Liver (tissue), 9 donors: ENCODE measurements around the gene MAGEF1. TPM values are rescaled to one million over a fixed set of nuclear protein-coding genes. Genes with fewer than 3 reads are reported as not detected.

ENCODE experiments used
- DNase-seq: peaks from one replicate; pipeline ENCODE4 v3.0.0-alpha.2; 2017; ENCODE audit warnings: low spot score
- H3K27ac ChIP-seq, 2 donors: one replicate each; pipeline ENCODE4 v1.7.0; 2013; ENCODE audit warnings: inconsistent platforms in 2 of 2, low read length in 2 of 2, control low read depth in 1 of 2, low read depth in 1 of 2, mild to moderate bottlenecking in 1 of 2
- H3K27me3 ChIP-seq, 4 donors: one replicate each; pipeline versions ENCODE4 v1.6.1 to v1.7.0; 2013; ENCODE audit warnings: low read length in 3 of 4, inconsistent platforms in 1 of 4, mild to moderate bottlenecking in 1 of 4, moderate library complexity in 1 of 4; ENCODE audit not compliant: control insufficient read depth in 4 of 4, insufficient read depth in 4 of 4
- H3K36me3 ChIP-seq, 4 donors: one replicate each; pipeline versions ENCODE4 v1.6.1 to v1.7.0; 2013; ENCODE audit warnings: low read length in 3 of 4, mild to moderate bottlenecking in 3 of 4, low read depth in 1 of 4, moderate library complexity in 1 of 4; ENCODE audit not compliant: control insufficient read depth in 4 of 4, insufficient read depth in 3 of 4
- H3K4me1 ChIP-seq, 4 donors: one replicate each; pipeline versions ENCODE4 v1.6.1 to v1.7.0; 2013; ENCODE audit warnings: low read length in 3 of 4, mild to moderate bottlenecking in 3 of 4, moderate library complexity in 1 of 4; ENCODE audit not compliant: control insufficient read depth in 4 of 4, insufficient read depth in 4 of 4
- H3K4me3 ChIP-seq, 3 donors: one replicate each; pipeline versions ENCODE4 v1.6.1 to v1.7.0; 2013; ENCODE audit warnings: low read length in 3 of 3, control low read depth in 1 of 3, low read depth in 1 of 3, mild to moderate bottlenecking in 1 of 3
- H3K9ac ChIP-seq, 2 donors: one replicate each; pipeline ENCODE4 v1.7.0; 2013; ENCODE audit warnings: low read length in 2 of 2, mild to moderate bottlenecking in 2 of 2, moderate library complexity in 2 of 2, control low read depth in 1 of 2, low read depth in 1 of 2
- H3K9me3 ChIP-seq, 4 donors: one replicate each; pipeline versions ENCODE4 v1.6.1 to v1.7.0; 2013; ENCODE audit warnings: low read length in 3 of 4; ENCODE audit not compliant: control insufficient read depth in 4 of 4
- EGR1 ChIP-seq, 2 donors: IDR thresholded peaks; 2 replicates each; pipeline ENCODE4 v1.6.1; 2016 to 2018; ENCODE audit warnings: antibody characterized with exemption in 2 of 2, low read depth in 2 of 2
- FOXA1 ChIP-seq: IDR thresholded peaks from 2 replicates; pipeline ENCODE4 v1.6.1; 2016; ENCODE audit warnings: antibody characterized with exemption
- FOXA2 ChIP-seq: IDR thresholded peaks from 2 replicates; pipeline ENCODE4 v1.6.1; 2016; ENCODE audit warnings: antibody characterized with exemption
- GABPA ChIP-seq, 2 donors: IDR thresholded peaks in 1 of 2; conservative IDR thresholded peaks in 1 of 2; 2 replicates each; pipeline ENCODE4 v1.6.1; 2016; ENCODE audit warnings: antibody characterized with exemption in 2 of 2, mild to moderate bottlenecking in 1 of 2, moderate library complexity in 1 of 2
- HNF4A ChIP-seq, 2 donors: conservative IDR thresholded peaks; 2 replicates each; pipeline ENCODE4 v1.6.1; 2016; ENCODE audit warnings: antibody characterized with exemption in 2 of 2, mild to moderate bottlenecking in 2 of 2
- HNF4G ChIP-seq: IDR thresholded peaks from 2 replicates; pipeline ENCODE4 v1.6.1; 2016; ENCODE audit warnings: antibody characterized with exemption
- JUND ChIP-seq, 2 donors: IDR thresholded peaks; 2 replicates each; pipeline ENCODE4 v1.6.1; 2016; ENCODE audit warnings: antibody characterized with exemption in 2 of 2
- NR2F2 ChIP-seq: IDR thresholded peaks from 2 replicates; pipeline ENCODE4 v1.6.1; 2016; ENCODE audit warnings: antibody characterized with exemption
- RAD21 ChIP-seq, 2 donors: IDR thresholded peaks; 2 replicates each; pipeline ENCODE4 v1.6.1; 2016; ENCODE audit warnings: antibody characterized with exemption in 2 of 2, mild to moderate bottlenecking in 2 of 2
- RXRA ChIP-seq, 2 donors: IDR thresholded peaks; 2 replicates each; pipeline ENCODE4 v1.6.1; 2017 to 2018; ENCODE audit warnings: antibody characterized with exemption in 2 of 2, mild to moderate bottlenecking in 1 of 2
- SP1 ChIP-seq: IDR thresholded peaks from 2 replicates; pipeline ENCODE4 v1.6.1; 2018; ENCODE audit warnings: antibody characterized with exemption, mild to moderate bottlenecking
- TAF1 ChIP-seq: conservative IDR thresholded peaks from 2 replicates; pipeline ENCODE4 v1.6.1; 2016; ENCODE audit warnings: antibody characterized with exemption, mild to moderate bottlenecking
- YY1 ChIP-seq: IDR thresholded peaks from 2 replicates; pipeline ENCODE4 v1.6.1; 2016; ENCODE audit warnings: antibody characterized with exemption, mild to moderate bottlenecking
- WGBS: extraction: QIAGEN DNeasy Blood & Tissue Kit; methylation state at CpG from one replicate; pipeline ENCODE4 v1.1.7; 2013; 5-methylcytosine and 5-hydroxymethylcytosine counted together
- polyA plus RNA-seq, 2 donors: library from polyadenylated mRNA; stranded (reverse) in 1 of 2; unstranded in 1 of 2; fragments of 200-250 nt in 1 of 2; fragments of >200 nt in 1 of 2; fragmentation: Nextera tagmentation in 1 of 2; extraction: Ambion mirVana in 1 of 2; gene quantifications; one replicate each; pipeline versions ENCODE4 v1.2.1 to v1.2.3, GENCODE V29; 2013 to 2015
- total RNA-seq, 2 donors: library from RNA; depleted of rRNA; stranded (reverse); fragments of >200 nt; gene quantifications; one replicate each; pipeline ENCODE4 v1.2.3, GENCODE V29; 2014
- TF ChIP-seq, protein P1 (sequence below): IDR thresholded peaks from 2 replicates; pipeline ENCODE4 v1.6.1; 2016; ENCODE audit warnings: antibody characterized with exemption
- TF ChIP-seq, protein P2 (sequence below): IDR thresholded peaks from 2 replicates; pipeline ENCODE4 v1.6.1; 2016; ENCODE audit warnings: antibody characterized with exemption
- TF ChIP-seq, protein P3 (sequence below): IDR thresholded peaks from 2 replicates; pipeline ENCODE4 v1.6.1; 2016; ENCODE audit warnings: antibody characterized with exemption, mild to moderate bottlenecking
- TF ChIP-seq, protein P4 (sequence below): fragments of 150-350 bp; IDR thresholded peaks from 2 replicates; pipeline ENCODE4 v1.5.1; 2017; ENCODE audit warnings: improper control_type of control experiment, low read depth, low read length; ENCODE audit not compliant: missing input control
- TF ChIP-seq, protein P5 (sequence below): IDR thresholded peaks from 2 replicates; pipeline ENCODE4 v1.6.1; 2016; ENCODE audit warnings: antibody characterized with exemption
- donor health status: healthy.
- donor health status: healthy.
- donor health status: healthy.
- donor health status: healthy.
- donor health status: healthy.

MAGEF1 gene
- total and polyA plus RNA-seq, 4 donors, result 12.9 to 15.5 (median 14.3) TPM

DNA sequence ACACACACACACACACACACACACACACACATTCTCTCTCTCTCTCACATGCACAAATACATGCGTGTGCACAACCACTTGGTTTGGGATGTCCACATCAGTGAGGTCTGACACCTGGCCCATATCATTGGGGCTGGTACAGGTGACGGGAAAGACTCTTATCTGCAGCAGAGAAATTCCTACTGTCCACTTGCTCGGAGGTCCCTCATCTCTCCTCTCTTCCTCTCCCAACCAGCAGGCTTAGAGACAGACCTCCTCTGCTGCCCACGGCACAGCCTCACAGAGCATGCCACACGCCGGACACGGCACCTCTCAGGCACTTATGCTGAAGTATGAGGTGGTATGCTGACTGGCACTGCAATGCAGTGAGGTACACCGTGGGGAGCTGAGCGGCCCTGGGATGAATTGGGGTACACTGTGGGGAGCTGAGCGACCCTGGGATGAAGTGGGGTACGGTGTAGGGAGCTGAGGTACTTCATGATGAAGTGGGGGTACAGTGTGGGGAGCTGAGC, 41.7 kb downstream of the MAGEF1 start:
- Histone ChIP-seq H3K4me1 (no peaks in the 10 kb centered on the region), H3K27me3 (no peaks in the 10 kb centered on the region), H3K9ac (no peak overlapping the region), H3K4me3 (no peak overlapping the region), H3K36me3 (no peaks in the 10 kb centered on the region), H3K9me3 (no peaks in the 10 kb centered on the region), H3K27ac (no peak overlapping the region)
- 81% methylated on average over 11 of the region's 11 CpGs for WGBS
- TF ChIP-seq, protein P1, sequence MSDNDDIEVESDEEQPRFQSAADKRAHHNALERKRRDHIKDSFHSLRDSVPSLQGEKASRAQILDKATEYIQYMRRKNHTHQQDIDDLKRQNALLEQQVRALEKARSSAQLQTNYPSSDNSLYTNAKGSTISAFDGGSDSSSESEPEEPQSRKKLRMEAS, result no peak
- TF ChIP-seq SP1, result no peak
- no peak for TF ChIP-seq RXRA (IDR thresholded peaks at IDR 0.05)
- no peak for TF ChIP-seq RAD21 (IDR thresholded peaks at IDR 0.05)
- TF ChIP-seq GABPA (IDR thresholded peaks at IDR 0.05 in 1 of 2, conservative IDR thresholded peaks at IDR 0.05 in 1 of 2), result no peak
- TF ChIP-seq YY1, result no peak
- TF ChIP-seq NR2F2, result no peak
- no peak for TF ChIP-seq HNF4G
- TF ChIP-seq, protein P2, sequence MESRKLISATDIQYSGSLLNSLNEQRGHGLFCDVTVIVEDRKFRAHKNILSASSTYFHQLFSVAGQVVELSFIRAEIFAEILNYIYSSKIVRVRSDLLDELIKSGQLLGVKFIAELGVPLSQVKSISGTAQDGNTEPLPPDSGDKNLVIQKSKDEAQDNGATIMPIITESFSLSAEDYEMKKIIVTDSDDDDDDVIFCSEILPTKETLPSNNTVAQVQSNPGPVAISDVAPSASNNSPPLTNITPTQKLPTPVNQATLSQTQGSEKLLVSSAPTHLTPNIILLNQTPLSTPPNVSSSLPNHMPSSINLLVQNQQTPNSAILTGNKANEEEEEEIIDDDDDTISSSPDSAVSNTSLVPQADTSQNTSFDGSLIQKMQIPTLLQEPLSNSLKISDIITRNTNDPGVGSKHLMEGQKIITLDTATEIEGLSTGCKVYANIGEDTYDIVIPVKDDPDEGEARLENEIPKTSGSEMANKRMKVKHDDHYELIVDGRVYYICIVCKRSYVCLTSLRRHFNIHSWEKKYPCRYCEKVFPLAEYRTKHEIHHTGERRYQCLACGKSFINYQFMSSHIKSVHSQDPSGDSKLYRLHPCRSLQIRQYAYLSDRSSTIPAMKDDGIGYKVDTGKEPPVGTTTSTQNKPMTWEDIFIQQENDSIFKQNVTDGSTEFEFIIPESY, result no peak
- no peak for TF ChIP-seq EGR1 (IDR thresholded peaks at IDR 0.05; ENCODE audit: low read depth in 2 of 2)
- TF ChIP-seq JUND (IDR thresholded peaks at IDR 0.05), result no peak
- TF ChIP-seq, protein P3, sequence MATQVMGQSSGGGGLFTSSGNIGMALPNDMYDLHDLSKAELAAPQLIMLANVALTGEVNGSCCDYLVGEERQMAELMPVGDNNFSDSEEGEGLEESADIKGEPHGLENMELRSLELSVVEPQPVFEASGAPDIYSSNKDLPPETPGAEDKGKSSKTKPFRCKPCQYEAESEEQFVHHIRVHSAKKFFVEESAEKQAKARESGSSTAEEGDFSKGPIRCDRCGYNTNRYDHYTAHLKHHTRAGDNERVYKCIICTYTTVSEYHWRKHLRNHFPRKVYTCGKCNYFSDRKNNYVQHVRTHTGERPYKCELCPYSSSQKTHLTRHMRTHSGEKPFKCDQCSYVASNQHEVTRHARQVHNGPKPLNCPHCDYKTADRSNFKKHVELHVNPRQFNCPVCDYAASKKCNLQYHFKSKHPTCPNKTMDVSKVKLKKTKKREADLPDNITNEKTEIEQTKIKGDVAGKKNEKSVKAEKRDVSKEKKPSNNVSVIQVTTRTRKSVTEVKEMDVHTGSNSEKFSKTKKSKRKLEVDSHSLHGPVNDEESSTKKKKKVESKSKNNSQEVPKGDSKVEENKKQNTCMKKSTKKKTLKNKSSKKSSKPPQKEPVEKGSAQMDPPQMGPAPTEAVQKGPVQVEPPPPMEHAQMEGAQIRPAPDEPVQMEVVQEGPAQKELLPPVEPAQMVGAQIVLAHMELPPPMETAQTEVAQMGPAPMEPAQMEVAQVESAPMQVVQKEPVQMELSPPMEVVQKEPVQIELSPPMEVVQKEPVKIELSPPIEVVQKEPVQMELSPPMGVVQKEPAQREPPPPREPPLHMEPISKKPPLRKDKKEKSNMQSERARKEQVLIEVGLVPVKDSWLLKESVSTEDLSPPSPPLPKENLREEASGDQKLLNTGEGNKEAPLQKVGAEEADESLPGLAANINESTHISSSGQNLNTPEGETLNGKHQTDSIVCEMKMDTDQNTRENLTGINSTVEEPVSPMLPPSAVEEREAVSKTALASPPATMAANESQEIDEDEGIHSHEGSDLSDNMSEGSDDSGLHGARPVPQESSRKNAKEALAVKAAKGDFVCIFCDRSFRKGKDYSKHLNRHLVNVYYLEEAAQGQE, result no peak
- TF ChIP-seq FOXA2, result no peak
- TF ChIP-seq, protein P4, sequence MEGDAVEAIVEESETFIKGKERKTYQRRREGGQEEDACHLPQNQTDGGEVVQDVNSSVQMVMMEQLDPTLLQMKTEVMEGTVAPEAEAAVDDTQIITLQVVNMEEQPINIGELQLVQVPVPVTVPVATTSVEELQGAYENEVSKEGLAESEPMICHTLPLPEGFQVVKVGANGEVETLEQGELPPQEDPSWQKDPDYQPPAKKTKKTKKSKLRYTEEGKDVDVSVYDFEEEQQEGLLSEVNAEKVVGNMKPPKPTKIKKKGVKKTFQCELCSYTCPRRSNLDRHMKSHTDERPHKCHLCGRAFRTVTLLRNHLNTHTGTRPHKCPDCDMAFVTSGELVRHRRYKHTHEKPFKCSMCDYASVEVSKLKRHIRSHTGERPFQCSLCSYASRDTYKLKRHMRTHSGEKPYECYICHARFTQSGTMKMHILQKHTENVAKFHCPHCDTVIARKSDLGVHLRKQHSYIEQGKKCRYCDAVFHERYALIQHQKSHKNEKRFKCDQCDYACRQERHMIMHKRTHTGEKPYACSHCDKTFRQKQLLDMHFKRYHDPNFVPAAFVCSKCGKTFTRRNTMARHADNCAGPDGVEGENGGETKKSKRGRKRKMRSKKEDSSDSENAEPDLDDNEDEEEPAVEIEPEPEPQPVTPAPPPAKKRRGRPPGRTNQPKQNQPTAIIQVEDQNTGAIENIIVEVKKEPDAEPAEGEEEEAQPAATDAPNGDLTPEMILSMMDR, result no peak
- DNase-seq, result no peak

DNA sequence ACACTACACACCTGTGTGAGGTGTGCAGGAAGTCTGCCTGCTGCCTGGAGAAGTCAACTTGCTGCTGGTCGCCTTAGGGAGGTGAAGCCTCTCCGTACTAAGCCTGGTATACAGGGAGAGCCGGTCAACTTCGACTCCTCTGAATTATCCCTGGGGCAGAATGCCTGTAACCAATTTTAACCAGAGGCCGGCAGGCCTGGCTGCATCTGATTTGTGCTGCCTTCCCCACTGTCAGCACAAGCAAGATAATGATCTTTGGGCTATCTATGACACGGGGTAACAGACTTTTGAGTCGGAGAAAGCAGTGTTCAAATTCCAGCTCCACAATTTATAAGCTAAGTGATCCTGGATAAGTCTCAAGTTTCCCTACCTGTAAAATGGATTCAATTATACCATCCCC, 42.3 kb downstream of the MAGEF1 start:
- WGBS, result 65% methylated on average over 7 of the region's 7 CpGs
- no peak for DNase-seq

More for the DNA sequence above, 42.3 kb downstream of the MAGEF1 start:
- Histone ChIP-seq H3K4me3 (no peak overlapping the region), H3K36me3 (no peaks in the 10 kb centered on the region), H3K4me1 (no peaks in the 10 kb centered on the region), H3K27me3 (no peaks in the 10 kb centered on the region), H3K9me3 (no peaks in the 10 kb centered on the region), H3K9ac (no peak overlapping the region), H3K27ac (no peak overlapping the region)
- TF ChIP-seq SP1, result no peak
- TF ChIP-seq HNF4A (conservative IDR thresholded peaks at IDR 0.05), result no peak
- no peak for TF ChIP-seq HNF4G
- TF ChIP-seq, protein P3, result no peak
- TF ChIP-seq, protein P4, result no peak
- TF ChIP-seq JUND (IDR thresholded peaks at IDR 0.05), result no peak
- TF ChIP-seq RAD21 (IDR thresholded peaks at IDR 0.05), result no peak
- TF ChIP-seq, protein P5, sequence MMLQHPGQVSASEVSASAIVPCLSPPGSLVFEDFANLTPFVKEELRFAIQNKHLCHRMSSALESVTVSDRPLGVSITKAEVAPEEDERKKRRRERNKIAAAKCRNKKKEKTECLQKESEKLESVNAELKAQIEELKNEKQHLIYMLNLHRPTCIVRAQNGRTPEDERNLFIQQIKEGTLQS, result no peak
- TF ChIP-seq EGR1 (IDR thresholded peaks at IDR 0.05; ENCODE audit: low read depth in 2 of 2), result no peak
- TF ChIP-seq FOXA2, result no peak
- TF ChIP-seq TAF1, result no peak
- TF ChIP-seq GABPA (IDR thresholded peaks at IDR 0.05 in 1 of 2, conservative IDR thresholded peaks at IDR 0.05 in 1 of 2), result no peak
- no peak for TF ChIP-seq FOXA1
